ENCODE results near the gene TFEB. TPM values are rescaled to one million over a fixed set of nuclear protein-coding genes. Genes with fewer than 3 reads are reported as not detected.

TFEB gene
- total and polyA plus RNA-seq, 4 donors, result 1.1 to 6.2 (median 3.8) TPM

DNA sequence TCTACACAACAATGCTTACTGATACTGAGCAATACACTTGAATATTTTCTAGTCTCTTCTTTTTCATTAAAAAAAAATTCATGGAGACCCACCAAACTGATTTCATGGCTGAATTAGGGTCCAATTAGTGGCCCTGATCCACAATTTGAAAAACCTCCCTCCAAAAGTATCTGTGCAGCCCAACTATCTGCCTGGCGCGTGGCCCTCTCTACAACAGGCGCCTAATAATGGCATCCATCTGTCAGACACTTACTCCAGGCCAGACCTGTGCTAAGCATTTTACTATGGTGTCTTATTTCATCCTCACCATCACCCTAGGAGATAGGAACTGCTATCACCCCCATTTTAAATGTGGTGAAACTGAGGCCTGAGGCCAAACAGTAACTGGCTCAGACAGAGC is 14.0 kb downstream of the TFEB start:
- 99% methylated on average over 3 of the region's 3 CpGs for WGBS
- Histone ChIP-seq H3K4me1 (ENCODE audit: control insufficient read depth in 4 of 4, insufficient read depth in 4 of 4, low read length in 3 of 4) (peaks cover 0 to 4% (median 0%) of the 10 kb centered on the region in 4 donors), H3K4me3 (ENCODE audit: low read depth in 1 of 3, low read length in 3 of 3) (no peak overlapping the region), H3K27ac (ENCODE audit: low read depth in 1 of 2, low read length in 2 of 2) (no peak overlapping the region), H3K9ac (ENCODE audit: low read depth in 1 of 2, low read length in 2 of 2) (no peak overlapping the region), H3K9me3 (ENCODE audit: control insufficient read depth in 4 of 4, low read length in 3 of 4) (no peaks in the 10 kb centered on the region), H3K27me3 (ENCODE audit: control insufficient read depth in 4 of 4, insufficient read depth in 4 of 4, low read length in 3 of 4) (no peaks in the 10 kb centered on the region), H3K36me3 (ENCODE audit: control insufficient read depth in 4 of 4, insufficient read depth in 3 of 4, low read depth in 1 of 4, low read length in 3 of 4) (no peaks in the 10 kb centered on the region)
- no peak for DNase-seq (ENCODE audit: low spot score)
- TF ChIP-seq, protein P1, sequence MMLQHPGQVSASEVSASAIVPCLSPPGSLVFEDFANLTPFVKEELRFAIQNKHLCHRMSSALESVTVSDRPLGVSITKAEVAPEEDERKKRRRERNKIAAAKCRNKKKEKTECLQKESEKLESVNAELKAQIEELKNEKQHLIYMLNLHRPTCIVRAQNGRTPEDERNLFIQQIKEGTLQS (IDR thresholded peaks at IDR 0.05), result no peak
- TF ChIP-seq HNF4G (IDR thresholded peaks at IDR 0.05) (no peak), GABPA (IDR thresholded peaks at IDR 0.05 in 1 of 2, conservative IDR thresholded peaks at IDR 0.05 in 1 of 2) (no peak), HNF4A (conservative IDR thresholded peaks at IDR 0.05) (no peak), SP1 (IDR thresholded peaks at IDR 0.05) (no peak), EGR1 (IDR thresholded peaks at IDR 0.05; ENCODE audit: low read depth in 2 of 2) (no peak), TAF1 (conservative IDR thresholded peaks at IDR 0.05) (no peak), FOXA2 (IDR thresholded peaks at IDR 0.05) (no peak), NR2F2 (IDR thresholded peaks at IDR 0.05) (no peak), FOXA1 (IDR thresholded peaks at IDR 0.05) (no peak)
- TF ChIP-seq, protein P2, sequence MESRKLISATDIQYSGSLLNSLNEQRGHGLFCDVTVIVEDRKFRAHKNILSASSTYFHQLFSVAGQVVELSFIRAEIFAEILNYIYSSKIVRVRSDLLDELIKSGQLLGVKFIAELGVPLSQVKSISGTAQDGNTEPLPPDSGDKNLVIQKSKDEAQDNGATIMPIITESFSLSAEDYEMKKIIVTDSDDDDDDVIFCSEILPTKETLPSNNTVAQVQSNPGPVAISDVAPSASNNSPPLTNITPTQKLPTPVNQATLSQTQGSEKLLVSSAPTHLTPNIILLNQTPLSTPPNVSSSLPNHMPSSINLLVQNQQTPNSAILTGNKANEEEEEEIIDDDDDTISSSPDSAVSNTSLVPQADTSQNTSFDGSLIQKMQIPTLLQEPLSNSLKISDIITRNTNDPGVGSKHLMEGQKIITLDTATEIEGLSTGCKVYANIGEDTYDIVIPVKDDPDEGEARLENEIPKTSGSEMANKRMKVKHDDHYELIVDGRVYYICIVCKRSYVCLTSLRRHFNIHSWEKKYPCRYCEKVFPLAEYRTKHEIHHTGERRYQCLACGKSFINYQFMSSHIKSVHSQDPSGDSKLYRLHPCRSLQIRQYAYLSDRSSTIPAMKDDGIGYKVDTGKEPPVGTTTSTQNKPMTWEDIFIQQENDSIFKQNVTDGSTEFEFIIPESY (IDR thresholded peaks at IDR 0.05), result no peak
- TF ChIP-seq, protein P3, sequence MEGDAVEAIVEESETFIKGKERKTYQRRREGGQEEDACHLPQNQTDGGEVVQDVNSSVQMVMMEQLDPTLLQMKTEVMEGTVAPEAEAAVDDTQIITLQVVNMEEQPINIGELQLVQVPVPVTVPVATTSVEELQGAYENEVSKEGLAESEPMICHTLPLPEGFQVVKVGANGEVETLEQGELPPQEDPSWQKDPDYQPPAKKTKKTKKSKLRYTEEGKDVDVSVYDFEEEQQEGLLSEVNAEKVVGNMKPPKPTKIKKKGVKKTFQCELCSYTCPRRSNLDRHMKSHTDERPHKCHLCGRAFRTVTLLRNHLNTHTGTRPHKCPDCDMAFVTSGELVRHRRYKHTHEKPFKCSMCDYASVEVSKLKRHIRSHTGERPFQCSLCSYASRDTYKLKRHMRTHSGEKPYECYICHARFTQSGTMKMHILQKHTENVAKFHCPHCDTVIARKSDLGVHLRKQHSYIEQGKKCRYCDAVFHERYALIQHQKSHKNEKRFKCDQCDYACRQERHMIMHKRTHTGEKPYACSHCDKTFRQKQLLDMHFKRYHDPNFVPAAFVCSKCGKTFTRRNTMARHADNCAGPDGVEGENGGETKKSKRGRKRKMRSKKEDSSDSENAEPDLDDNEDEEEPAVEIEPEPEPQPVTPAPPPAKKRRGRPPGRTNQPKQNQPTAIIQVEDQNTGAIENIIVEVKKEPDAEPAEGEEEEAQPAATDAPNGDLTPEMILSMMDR (IDR thresholded peaks at IDR 0.05; ENCODE audit: low read depth, low read length, missing input control), result no peak
- TF ChIP-seq, protein P4, sequence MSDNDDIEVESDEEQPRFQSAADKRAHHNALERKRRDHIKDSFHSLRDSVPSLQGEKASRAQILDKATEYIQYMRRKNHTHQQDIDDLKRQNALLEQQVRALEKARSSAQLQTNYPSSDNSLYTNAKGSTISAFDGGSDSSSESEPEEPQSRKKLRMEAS (IDR thresholded peaks at IDR 0.05), result no peak
- TF ChIP-seq, protein P5, sequence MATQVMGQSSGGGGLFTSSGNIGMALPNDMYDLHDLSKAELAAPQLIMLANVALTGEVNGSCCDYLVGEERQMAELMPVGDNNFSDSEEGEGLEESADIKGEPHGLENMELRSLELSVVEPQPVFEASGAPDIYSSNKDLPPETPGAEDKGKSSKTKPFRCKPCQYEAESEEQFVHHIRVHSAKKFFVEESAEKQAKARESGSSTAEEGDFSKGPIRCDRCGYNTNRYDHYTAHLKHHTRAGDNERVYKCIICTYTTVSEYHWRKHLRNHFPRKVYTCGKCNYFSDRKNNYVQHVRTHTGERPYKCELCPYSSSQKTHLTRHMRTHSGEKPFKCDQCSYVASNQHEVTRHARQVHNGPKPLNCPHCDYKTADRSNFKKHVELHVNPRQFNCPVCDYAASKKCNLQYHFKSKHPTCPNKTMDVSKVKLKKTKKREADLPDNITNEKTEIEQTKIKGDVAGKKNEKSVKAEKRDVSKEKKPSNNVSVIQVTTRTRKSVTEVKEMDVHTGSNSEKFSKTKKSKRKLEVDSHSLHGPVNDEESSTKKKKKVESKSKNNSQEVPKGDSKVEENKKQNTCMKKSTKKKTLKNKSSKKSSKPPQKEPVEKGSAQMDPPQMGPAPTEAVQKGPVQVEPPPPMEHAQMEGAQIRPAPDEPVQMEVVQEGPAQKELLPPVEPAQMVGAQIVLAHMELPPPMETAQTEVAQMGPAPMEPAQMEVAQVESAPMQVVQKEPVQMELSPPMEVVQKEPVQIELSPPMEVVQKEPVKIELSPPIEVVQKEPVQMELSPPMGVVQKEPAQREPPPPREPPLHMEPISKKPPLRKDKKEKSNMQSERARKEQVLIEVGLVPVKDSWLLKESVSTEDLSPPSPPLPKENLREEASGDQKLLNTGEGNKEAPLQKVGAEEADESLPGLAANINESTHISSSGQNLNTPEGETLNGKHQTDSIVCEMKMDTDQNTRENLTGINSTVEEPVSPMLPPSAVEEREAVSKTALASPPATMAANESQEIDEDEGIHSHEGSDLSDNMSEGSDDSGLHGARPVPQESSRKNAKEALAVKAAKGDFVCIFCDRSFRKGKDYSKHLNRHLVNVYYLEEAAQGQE (IDR thresholded peaks at IDR 0.05), result no peak

DNA sequence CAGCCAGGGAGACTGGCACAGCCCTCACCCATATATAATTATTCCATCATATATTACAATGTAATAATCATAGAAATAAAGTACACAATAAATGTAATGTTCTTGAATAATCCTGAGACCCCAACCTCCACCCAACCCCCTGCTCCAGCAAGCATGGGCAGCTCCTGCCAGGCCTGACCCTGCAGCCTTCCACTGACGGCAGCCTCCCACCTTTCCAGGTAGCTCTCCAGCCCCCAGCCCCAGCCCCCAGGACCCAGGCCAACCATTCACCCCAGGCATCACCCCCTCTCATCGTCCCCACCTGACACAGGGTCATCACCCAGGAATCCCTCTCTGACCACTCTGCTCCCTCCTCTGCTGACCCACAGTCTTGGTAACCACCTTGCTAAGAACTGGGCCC is 14.6 kb downstream of the TFEB start:
- Histone ChIP-seq H3K27me3 (ENCODE audit: control insufficient read depth in 4 of 4, insufficient read depth in 4 of 4, low read length in 3 of 4) (no peaks in the 10 kb centered on the region), H3K36me3 (ENCODE audit: control insufficient read depth in 4 of 4, insufficient read depth in 3 of 4, low read depth in 1 of 4, low read length in 3 of 4) (no peaks in the 10 kb centered on the region), H3K4me3 (ENCODE audit: low read depth in 1 of 3, low read length in 3 of 3) (no peak overlapping the region), H3K9me3 (ENCODE audit: control insufficient read depth in 4 of 4, low read length in 3 of 4) (no peaks in the 10 kb centered on the region), H3K4me1 (ENCODE audit: control insufficient read depth in 4 of 4, insufficient read depth in 4 of 4, low read length in 3 of 4) (peaks cover 0 to 4% (median 0%) of the 10 kb centered on the region in 4 donors), H3K27ac (ENCODE audit: low read depth in 1 of 2, low read length in 2 of 2) (no peak overlapping the region), H3K9ac (ENCODE audit: low read depth in 1 of 2, low read length in 2 of 2) (no peak overlapping the region)
- no peak for DNase-seq (ENCODE audit: low spot score)
- TF ChIP-seq RAD21 (IDR thresholded peaks at IDR 0.05) (no peak), JUND (IDR thresholded peaks at IDR 0.05) (no peak), HNF4A (conservative IDR thresholded peaks at IDR 0.05) (no peak), GABPA (IDR thresholded peaks at IDR 0.05 in 1 of 2, conservative IDR thresholded peaks at IDR 0.05 in 1 of 2) (no peak), RXRA (IDR thresholded peaks at IDR 0.05) (no peak), TAF1 (conservative IDR thresholded peaks at IDR 0.05) (no peak), SP1 (IDR thresholded peaks at IDR 0.05) (no peak), NR2F2 (IDR thresholded peaks at IDR 0.05) (no peak), FOXA2 (IDR thresholded peaks at IDR 0.05) (no peak)
- TF ChIP-seq, protein P3 (IDR thresholded peaks at IDR 0.05; ENCODE audit: low read depth, low read length, missing input control), result no peak
- TF ChIP-seq, protein P1 (IDR thresholded peaks at IDR 0.05), result no peak
- WGBS, result 98% methylated on average over 2 of the region's 2 CpGs

Data from liver (tissue), 9 donors.